Suprapubic skin (tissue), 4 donors: Measurements from ENCODE around the gene USP47. TPM values are rescaled to one million over a fixed set of nuclear protein-coding genes. Genes with fewer than 3 reads are reported as not detected.

Experiments
- DNase-seq, 2 donors: peaks; one replicate each; pipeline ENCODE4 v3.0.0-alpha.2; 2019; ENCODE audit warnings: low spot score in 2 of 2
- H3K27ac ChIP-seq: fragments of 200-600 bp; sonication (generic); one replicate; pipeline ENCODE4 v1.5.1; 2019
- H3K27me3 ChIP-seq: fragments of 200-600 bp; sonication (generic); one replicate; pipeline ENCODE4 v1.5.1; 2019
- H3K36me3 ChIP-seq: fragments of 200-600 bp; sonication (generic); one replicate; pipeline ENCODE4 v1.5.1; 2019
- H3K4me1 ChIP-seq: fragments of 200-600 bp; sonication (generic); one replicate; pipeline ENCODE4 v1.5.1; 2019
- H3K4me3 ChIP-seq: fragments of 200-600 bp; sonication (generic); one replicate; pipeline ENCODE4 v1.5.1; 2019; ENCODE audit warnings: mild to moderate bottlenecking
- H3K9me3 ChIP-seq: fragments of 200-600 bp; sonication (generic); one replicate; pipeline ENCODE4 v1.5.1; 2019
- EP300 ChIP-seq: sonication (generic); formaldehyde crosslinking; IDR thresholded peaks from one replicate; pipeline ENCODE4 v1.6.1; 2017; ENCODE audit warnings: antibody characterized with exemption
- POLR2A ChIP-seq, 2 donors: fragments of 450-650 bp; IDR thresholded peaks; one replicate each; pipeline ENCODE4 v1.6.1; 2017; ENCODE audit warnings: antibody characterized with exemption in 2 of 2, mild to moderate bottlenecking in 2 of 2, moderate library complexity in 2 of 2
- POLR2AphosphoS5 ChIP-seq, 3 donors: sonication (generic); formaldehyde crosslinking; IDR thresholded peaks; one replicate each; pipeline ENCODE4 v1.6.1; 2017; ENCODE audit warnings: antibody characterized with exemption in 3 of 3
- WGBS: methylation state at CpG from one replicate; pipeline ENCODE4 v1.1.5; 2018; 5-methylcytosine and 5-hydroxymethylcytosine counted together
- total RNA-seq, 4 donors: library from RNA; depleted of rRNA; stranded (reverse); fragments of >200 nt; gene quantifications; one replicate each; pipeline ENCODE4 v1.1.0, GENCODE V29; 2016
- TF ChIP-seq, protein P1 (sequence below), 2 donors: fragments of 200-600 bp in 1 of 2; fragments of 450-650 bp in 1 of 2; sonication (generic) in 1 of 2; IDR thresholded peaks; one replicate each; pipeline ENCODE4 v1.5.1; 2016 to 2019; ENCODE audit warnings: antibody characterized with exemption in 2 of 2, mild to moderate bottlenecking in 1 of 2, moderate library complexity in 1 of 2

The USP47 gene, protein sequence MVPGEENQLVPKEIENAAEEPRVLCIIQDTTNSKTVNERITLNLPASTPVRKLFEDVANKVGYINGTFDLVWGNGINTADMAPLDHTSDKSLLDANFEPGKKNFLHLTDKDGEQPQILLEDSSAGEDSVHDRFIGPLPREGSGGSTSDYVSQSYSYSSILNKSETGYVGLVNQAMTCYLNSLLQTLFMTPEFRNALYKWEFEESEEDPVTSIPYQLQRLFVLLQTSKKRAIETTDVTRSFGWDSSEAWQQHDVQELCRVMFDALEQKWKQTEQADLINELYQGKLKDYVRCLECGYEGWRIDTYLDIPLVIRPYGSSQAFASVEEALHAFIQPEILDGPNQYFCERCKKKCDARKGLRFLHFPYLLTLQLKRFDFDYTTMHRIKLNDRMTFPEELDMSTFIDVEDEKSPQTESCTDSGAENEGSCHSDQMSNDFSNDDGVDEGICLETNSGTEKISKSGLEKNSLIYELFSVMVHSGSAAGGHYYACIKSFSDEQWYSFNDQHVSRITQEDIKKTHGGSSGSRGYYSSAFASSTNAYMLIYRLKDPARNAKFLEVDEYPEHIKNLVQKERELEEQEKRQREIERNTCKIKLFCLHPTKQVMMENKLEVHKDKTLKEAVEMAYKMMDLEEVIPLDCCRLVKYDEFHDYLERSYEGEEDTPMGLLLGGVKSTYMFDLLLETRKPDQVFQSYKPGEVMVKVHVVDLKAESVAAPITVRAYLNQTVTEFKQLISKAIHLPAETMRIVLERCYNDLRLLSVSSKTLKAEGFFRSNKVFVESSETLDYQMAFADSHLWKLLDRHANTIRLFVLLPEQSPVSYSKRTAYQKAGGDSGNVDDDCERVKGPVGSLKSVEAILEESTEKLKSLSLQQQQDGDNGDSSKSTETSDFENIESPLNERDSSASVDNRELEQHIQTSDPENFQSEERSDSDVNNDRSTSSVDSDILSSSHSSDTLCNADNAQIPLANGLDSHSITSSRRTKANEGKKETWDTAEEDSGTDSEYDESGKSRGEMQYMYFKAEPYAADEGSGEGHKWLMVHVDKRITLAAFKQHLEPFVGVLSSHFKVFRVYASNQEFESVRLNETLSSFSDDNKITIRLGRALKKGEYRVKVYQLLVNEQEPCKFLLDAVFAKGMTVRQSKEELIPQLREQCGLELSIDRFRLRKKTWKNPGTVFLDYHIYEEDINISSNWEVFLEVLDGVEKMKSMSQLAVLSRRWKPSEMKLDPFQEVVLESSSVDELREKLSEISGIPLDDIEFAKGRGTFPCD (N-terminal part only)
- 100 to 1,000 TPM in 1 of 4 donors, 10 to 100 TPM in 3; 56.0 to 102 (median 72.2) TPM for total RNA-seq

DNA sequence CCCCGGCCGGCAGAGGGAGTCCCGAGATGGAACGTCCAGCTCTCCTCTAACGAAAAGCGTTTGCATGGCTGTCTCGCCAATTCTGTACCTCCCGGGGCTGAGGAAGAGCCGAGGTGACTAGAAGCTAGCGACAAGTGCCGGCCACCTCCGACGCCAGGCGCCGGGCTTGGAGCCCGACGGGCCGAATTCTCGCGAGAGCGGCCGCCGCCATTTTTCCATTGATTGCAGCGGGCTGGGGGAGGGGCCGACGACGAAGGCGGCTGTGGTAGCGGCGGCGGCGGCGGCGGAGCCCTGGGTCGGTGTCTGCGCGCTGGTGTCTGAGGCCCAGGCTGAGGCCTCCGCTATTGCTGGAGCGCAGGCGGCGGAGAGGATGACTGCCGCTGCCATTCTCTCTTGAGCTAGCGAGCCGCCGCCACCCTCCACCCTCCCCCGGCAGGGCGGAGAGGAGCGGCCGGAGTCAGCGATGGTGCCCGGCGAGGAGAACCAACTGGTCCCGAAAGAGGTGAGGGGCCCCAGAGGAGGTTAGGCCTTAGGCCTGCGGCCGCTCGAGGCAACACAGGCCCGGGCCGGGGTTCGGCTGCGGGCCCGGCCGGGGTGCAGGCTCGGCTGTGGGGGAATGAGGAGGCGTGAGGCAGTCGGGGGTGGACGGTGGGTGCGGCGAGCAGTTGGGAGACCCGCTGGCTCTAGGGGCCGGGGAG is at the start of gene USP47:
Gene USP47 (plus strand): TSS at position 250 of the 698 bp plus-strand sequence. CDS start 214 bp downstream, at position 464.
- TF ChIP-seq, protein P1, sequence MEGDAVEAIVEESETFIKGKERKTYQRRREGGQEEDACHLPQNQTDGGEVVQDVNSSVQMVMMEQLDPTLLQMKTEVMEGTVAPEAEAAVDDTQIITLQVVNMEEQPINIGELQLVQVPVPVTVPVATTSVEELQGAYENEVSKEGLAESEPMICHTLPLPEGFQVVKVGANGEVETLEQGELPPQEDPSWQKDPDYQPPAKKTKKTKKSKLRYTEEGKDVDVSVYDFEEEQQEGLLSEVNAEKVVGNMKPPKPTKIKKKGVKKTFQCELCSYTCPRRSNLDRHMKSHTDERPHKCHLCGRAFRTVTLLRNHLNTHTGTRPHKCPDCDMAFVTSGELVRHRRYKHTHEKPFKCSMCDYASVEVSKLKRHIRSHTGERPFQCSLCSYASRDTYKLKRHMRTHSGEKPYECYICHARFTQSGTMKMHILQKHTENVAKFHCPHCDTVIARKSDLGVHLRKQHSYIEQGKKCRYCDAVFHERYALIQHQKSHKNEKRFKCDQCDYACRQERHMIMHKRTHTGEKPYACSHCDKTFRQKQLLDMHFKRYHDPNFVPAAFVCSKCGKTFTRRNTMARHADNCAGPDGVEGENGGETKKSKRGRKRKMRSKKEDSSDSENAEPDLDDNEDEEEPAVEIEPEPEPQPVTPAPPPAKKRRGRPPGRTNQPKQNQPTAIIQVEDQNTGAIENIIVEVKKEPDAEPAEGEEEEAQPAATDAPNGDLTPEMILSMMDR (IDR thresholded peaks at IDR 0.05), result peak in 1 of 2 donors; percentile 31
- TF ChIP-seq EP300, result no peak
- peak in 2 of 3 donors; percentile 79 to 80 for TF ChIP-seq POLR2AphosphoS5 (IDR thresholded peaks at IDR 0.05)
- TF ChIP-seq POLR2A (IDR thresholded peaks at IDR 0.05), result peak; percentile 62 to 88
- WGBS, result under 1% methylated on average over 47 of the region's 70 CpGs
- Histone ChIP-seq H3K4me1 (peaks cover 45% of the 10 kb centered on the region), H3K27ac (peak within 1 kb of the TSS; percentile 95), H3K4me3 (peak within 1 kb of the TSS; percentile 86), H3K27me3 (no peaks in the 10 kb centered on the region), H3K9me3 (no peaks in the 10 kb centered on the region), H3K36me3 (no peaks in the 10 kb centered on the region)
- DNase-seq, result peak; percentile 93 to 95

DNA sequence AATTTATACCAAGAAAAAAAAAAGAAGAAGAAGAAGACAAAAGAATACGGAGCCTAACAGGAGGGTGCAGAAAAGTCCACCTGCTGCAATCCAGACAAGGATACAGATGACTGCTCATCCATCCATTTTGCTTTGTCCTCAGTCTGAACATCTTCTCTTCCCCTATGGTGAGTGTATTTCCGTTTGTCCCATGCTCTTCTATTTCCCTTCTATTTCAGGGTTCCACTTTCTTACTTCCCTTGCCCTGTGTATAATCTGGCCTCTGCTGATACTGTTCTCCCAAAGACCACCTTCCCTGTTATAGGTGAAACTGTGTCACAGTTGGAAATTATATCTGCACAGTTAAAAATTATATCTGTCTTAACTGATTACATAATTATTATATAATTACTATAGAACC is 48.7 kb upstream of the USP47 start:
- TF ChIP-seq POLR2A (IDR thresholded peaks at IDR 0.05) (no peak), POLR2AphosphoS5 (IDR thresholded peaks at IDR 0.05) (no peak), EP300 (no peak)
- TF ChIP-seq, protein P1 (IDR thresholded peaks at IDR 0.05), result no peak
- WGBS, result 77% methylated on average over 2 of the region's 2 CpGs
- no peaks in the 10 kb centered on the region for H3K36me3 ChIP-seq
- H3K4me3 ChIP-seq, result no peak overlapping the region
- no peaks in the 10 kb centered on the region for H3K9me3 ChIP-seq
- no peak overlapping the region for H3K27ac ChIP-seq
- H3K4me1 ChIP-seq, result no peaks in the 10 kb centered on the region
- no peak for DNase-seq
- H3K27me3 ChIP-seq, result no peaks in the 10 kb centered on the region

DNA sequence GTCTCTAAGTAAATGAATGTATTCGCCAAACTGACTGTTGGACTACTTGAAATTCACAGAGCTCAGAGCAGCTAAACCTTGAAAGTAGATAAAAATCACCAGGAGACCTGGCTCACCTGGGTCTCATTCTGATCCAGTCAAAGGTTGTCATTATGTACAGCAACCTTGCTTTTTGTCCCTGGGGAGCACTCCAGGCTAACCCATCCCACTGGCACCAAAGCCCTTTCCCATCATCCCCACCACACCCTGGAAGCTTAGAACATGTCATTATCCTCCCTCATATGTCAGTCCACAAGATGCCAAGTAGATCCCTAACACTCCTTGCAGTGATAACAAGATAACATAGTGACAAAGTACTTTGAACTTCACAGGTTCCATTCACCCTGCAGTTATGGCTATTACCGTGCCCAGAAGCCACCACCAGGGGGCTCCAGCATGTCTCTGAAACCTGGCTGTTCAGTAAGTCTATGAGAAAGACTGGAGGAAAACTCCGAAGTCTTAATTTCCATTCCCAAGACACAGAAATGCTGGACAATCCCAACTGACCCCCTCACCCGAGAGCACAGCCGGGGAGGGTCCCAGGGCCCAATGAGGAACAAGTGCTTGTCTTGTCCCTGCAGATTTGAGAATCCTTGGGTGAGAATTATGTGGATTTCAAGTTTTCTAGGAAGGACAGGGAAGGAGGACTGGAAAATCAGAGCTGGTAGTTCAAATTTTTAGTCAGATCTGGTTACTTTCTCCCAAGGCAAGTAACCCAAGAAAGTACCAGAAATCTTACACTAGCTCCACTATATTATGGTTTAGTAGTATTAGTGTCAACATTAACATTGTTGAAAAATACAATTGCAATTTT is 43.0 kb upstream of the USP47 start:
- Histone ChIP-seq H3K9me3 (no peaks in the 10 kb centered on the region), H3K27ac (no peak overlapping the region), H3K27me3 (no peaks in the 10 kb centered on the region), H3K36me3 (no peaks in the 10 kb centered on the region), H3K4me3 (no peak overlapping the region), H3K4me1 (no peaks in the 10 kb centered on the region)
- 18% methylated on average over 5 of the region's 5 CpGs for WGBS
- TF ChIP-seq POLR2AphosphoS5 (IDR thresholded peaks at IDR 0.05) (no peak), EP300 (no peak), POLR2A (IDR thresholded peaks at IDR 0.05) (no peak)
- TF ChIP-seq, protein P1 (IDR thresholded peaks at IDR 0.05), result peak; percentile 58 to 78
- DNase-seq, result peak; percentile 86 to 87

DNA sequence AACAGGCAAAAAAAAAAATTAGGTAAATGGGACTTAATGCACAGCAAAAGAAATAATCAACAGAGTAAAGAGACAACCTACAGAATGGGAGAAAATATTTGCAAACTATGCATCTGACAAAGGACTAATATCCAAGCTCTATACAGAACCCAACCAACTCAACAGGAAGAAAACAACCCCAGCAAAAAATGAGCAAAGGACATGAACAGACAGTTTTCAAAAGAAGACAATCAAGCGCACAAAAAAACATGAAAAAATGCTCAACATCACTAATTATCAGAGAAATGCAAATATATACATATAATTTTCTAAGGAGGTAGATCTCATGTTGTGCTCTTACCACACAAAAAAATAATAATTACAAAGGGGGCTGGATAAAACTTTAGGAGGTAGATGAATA is 36.5 kb upstream of the USP47 start:
- no peaks in the 10 kb centered on the region for H3K36me3 ChIP-seq
- H3K9me3 ChIP-seq, result no peaks in the 10 kb centered on the region
- WGBS, result 100% methylated on average over 1 of the region's 1 CpG
- H3K4me3 ChIP-seq, result no peak overlapping the region
- no peak for DNase-seq
- H3K27ac ChIP-seq, result no peak overlapping the region
- no peaks in the 10 kb centered on the region for H3K27me3 ChIP-seq
- TF ChIP-seq EP300 (no peak), POLR2A (IDR thresholded peaks at IDR 0.05) (no peak), POLR2AphosphoS5 (IDR thresholded peaks at IDR 0.05) (no peak)
- TF ChIP-seq, protein P1 (IDR thresholded peaks at IDR 0.05), result no peak
- no peaks in the 10 kb centered on the region for H3K4me1 ChIP-seq
